Measurements from ENCODE around the gene MAST4.

GRCh38 chr5:67058998-67059743, 463.0 kb downstream of the MAST4 start:
- no peak for TF ChIP-seq CTCF (conservative IDR thresholded peaks at IDR 0.05; ENCODE audit: low read depth, low read length)
- no peak for TF ChIP-seq RAD21 (IDR thresholded peaks at IDR 0.05; ENCODE audit: low read length)
- TF ChIP-seq RFX5 (IDR thresholded peaks at IDR 0.05; ENCODE audit: low read depth, low read length) = no peak
- no peak for TF ChIP-seq POLR2A (IDR thresholded peaks at IDR 0.05; ENCODE audit: low read depth, low read length)
- TF ChIP-seq MXI1 (IDR thresholded peaks at IDR 0.05; ENCODE audit: borderline replicate concordance, low read depth, low read length) = no peak
- TF ChIP-seq FOS (IDR thresholded peaks at IDR 0.05; ENCODE audit: low read depth, low read length) = no peak
- TF ChIP-seq RCOR1 (IDR thresholded peaks at IDR 0.05; ENCODE audit: insufficient replicate concordance, low read length) = no peak
- no peak for TF ChIP-seq USF2 (IDR thresholded peaks at IDR 0.05; ENCODE audit: low read depth, low read length)
- TF ChIP-seq ELK1 (IDR thresholded peaks at IDR 0.05; ENCODE audit: borderline replicate concordance, low read depth, low read length) = no peak
- TF ChIP-seq CEBPB (IDR thresholded peaks at IDR 0.05; ENCODE audit: low read depth, low read length) = no peak
- no peak for TF ChIP-seq SMC3 (IDR thresholded peaks at IDR 0.05; ENCODE audit: low read depth, low read length)
- no peak for TF ChIP-seq CHD1 (IDR thresholded peaks at IDR 0.05; ENCODE audit: low read depth, low read length)
- TF ChIP-seq BHLHE40 (IDR thresholded peaks at IDR 0.05; ENCODE audit: low read depth, low read length) = no peak

Data from IMR-90 (cell line).